OCI-LY7 (cell line): ENCODE measurements around the gene FARP2. TPM values are rescaled to one million over a fixed set of nuclear protein-coding genes. Genes with fewer than 3 reads are reported as not detected.

Experiments used
- BruUV-seq: library from RNA; stranded (reverse); fragments of 400-500 nt; replicated peaks from 2 replicates; lab custom pipeline; 2021; lab: Mats Ljungman, UMichigan
- CTCF ChIA-PET: fragments of 300-600 bp; sonication (Branson Sonifier 250); formaldehyde crosslinking; loops from one replicate; lab custom pipeline; 2022; ENCODE audit warnings: antibody characterized with exemption; ENCODE audit not compliant: unreplicated experiment; lab: Charles Lee
- POLR2A ChIA-PET: fragments of 300-600 bp; sonication (Branson Sonifier 250); formaldehyde crosslinking; loops from one replicate; lab custom pipeline; 2022; ENCODE audit warnings: antibody characterized with exemption; lab: Charles Lee
- DNase-seq: peaks from one replicate; pipeline ENCODE4 v3.0.0-alpha.2; 2015; ENCODE audit warnings: low spot score
- H2AFZ ChIP-seq: fragments of 200-600 bp; sonication (generic), shearing (Covaris generic); 2 replicates; pipeline ENCODE4 v1.6.1; 2014; ENCODE audit warnings: mild to moderate bottlenecking, antibody characterized with exemption, low read length, moderate library complexity
- H3K27ac ChIP-seq: fragments of 200-600 bp; sonication (generic); 2 replicates; pipeline ENCODE4 v1.5.1; 2014; ENCODE audit warnings: mixed run types, low read depth, mild to moderate bottlenecking, moderate library complexity, low read length, inconsistent platforms; ENCODE audit not compliant: poor library complexity, severe bottlenecking
- H3K36me3 ChIP-seq: fragments of 200-600 bp; sonication (generic); 2 replicates; pipeline ENCODE4 v1.6.1; 2014; ENCODE audit warnings: mild to moderate bottlenecking, antibody characterized with exemption, low read length, moderate library complexity, mixed read lengths; ENCODE audit not compliant: insufficient read depth
- H3K4me1 ChIP-seq: fragments of 200-600 bp; sonication (generic); 2 replicates; pipeline ENCODE4 v1.5.1; 2014; ENCODE audit warnings: mild to moderate bottlenecking, low read length; ENCODE audit not compliant: insufficient read depth, poor library complexity, severe bottlenecking
- H3K4me2 ChIP-seq: fragments of 200-600 bp; sonication (generic); 2 replicates; pipeline ENCODE4 v1.6.1; 2014; ENCODE audit warnings: mild to moderate bottlenecking, low read length
- H3K4me3 ChIP-seq: fragments of 200-600 bp; sonication (generic); 2 replicates; pipeline ENCODE4 v1.5.1; 2014; ENCODE audit warnings: mild to moderate bottlenecking, low read depth, low read length; ENCODE audit not compliant: poor library complexity, severe bottlenecking
- H3K79me2 ChIP-seq: fragments of 200-600 bp; sonication (generic); 2 replicates; pipeline ENCODE4 v1.6.1; 2016; ENCODE audit warnings: low read depth, mild to moderate bottlenecking, low read length, moderate library complexity, mixed read lengths; ENCODE audit not compliant: insufficient read depth
- H3K9me2 ChIP-seq: fragments of 200-600 bp; sonication (generic); 2 replicates; pipeline ENCODE4 v1.6.1; 2016; ENCODE audit warnings: mild to moderate bottlenecking, low read length, mixed read lengths; ENCODE audit not compliant: insufficient read depth
- H3K9me3 ChIP-seq: fragments of 200-600 bp; sonication (generic); 2 replicates; pipeline ENCODE4 v1.6.1; 2014; ENCODE audit warnings: mild to moderate bottlenecking, mixed run types, low read length, mixed read lengths
- H4K20me1 ChIP-seq: fragments of 200-600 bp; sonication (generic); 2 replicates; pipeline ENCODE4 v1.6.1; 2014; ENCODE audit warnings: mild to moderate bottlenecking, antibody characterized with exemption, low read length, moderate library complexity, mixed read lengths; ENCODE audit not compliant: insufficient read depth
- EZH2phosphoT487 ChIP-seq: fragments of 200-600 bp; sonication (generic); IDR thresholded peaks from 2 replicates; pipeline ENCODE4 v1.6.1; 2018; ENCODE audit warnings: low read depth, borderline replicate concordance, mild to moderate bottlenecking, mixed run types, antibody characterized with exemption, low read length, moderate library complexity, mixed read lengths
- intact Hi-C: fragments of 100-400 bp; cut with micrococcal nuclease; formaldehyde crosslinking; loops from one replicate; pipeline ENCODE4 v1.10.0; 2022; ENCODE audit not compliant: unreplicated experiment
- total RNA-seq, 2 experiments: library from RNA; depleted of rRNA in 1 of 2; stranded (reverse); fragments of >200 nt in 1 of 2; shearing (Covaris generic) in 1 of 2; gene quantifications; 2 replicates each; pipeline ENCODE4 v1.2.3, GENCODE V29; 2014 to 2022
- TF ChIP-seq, protein P1 (sequence below): fragments of 200-600 bp; sonication (generic); conservative IDR thresholded peaks from 2 replicates; pipeline ENCODE4 v1.5.1; 2014; ENCODE audit warnings: mild to moderate bottlenecking, antibody characterized with exemption, low read length, moderate library complexity, mixed read lengths

FARP2 gene
- total RNA-seq, 2 experiments from 2014 or later = 33.6 to 52.7 TPM

DNA sequence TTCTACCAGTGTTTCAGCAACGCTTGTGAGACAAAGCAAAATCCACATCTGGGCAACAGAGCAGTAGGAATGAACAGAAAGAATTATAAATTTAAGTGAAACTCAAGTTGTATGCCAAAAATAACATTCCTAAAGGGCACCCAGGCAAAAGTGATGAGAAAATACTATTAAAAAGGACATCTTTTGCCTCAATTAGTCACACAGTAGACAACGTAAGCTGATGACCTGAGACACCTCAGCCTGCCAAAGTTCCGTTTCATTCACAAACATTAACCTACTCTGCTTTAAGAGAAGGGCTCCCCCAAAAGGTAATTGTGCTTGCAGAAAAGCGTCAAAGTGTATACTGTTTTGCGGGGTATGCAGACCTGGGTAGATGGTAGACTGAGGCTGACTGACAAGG lies 47.8 kb upstream of the FARP2 start:
- CTCF ChIA-PET = no interaction called here
- Histone ChIP-seq H3K79me2 (peaks cover 68% of the 10 kb centered on the region), H3K4me3 (no peak overlapping the region), H3K27ac (no peak overlapping the region), H3K4me2 (no peak overlapping the region), H3K9me3 (no peaks in the 10 kb centered on the region), H4K20me1 (peaks cover 36% of the 10 kb centered on the region), H3K4me1 (peaks cover 41% of the 10 kb centered on the region), H2AFZ (no peak overlapping the region), H3K36me3 (peaks cover 7% of the 10 kb centered on the region; the same call in 1 of the 2 replicates), H3K9me2 (no peaks in the 10 kb centered on the region)
- no peak for TF ChIP-seq EZH2phosphoT487
- TF ChIP-seq, protein P1, sequence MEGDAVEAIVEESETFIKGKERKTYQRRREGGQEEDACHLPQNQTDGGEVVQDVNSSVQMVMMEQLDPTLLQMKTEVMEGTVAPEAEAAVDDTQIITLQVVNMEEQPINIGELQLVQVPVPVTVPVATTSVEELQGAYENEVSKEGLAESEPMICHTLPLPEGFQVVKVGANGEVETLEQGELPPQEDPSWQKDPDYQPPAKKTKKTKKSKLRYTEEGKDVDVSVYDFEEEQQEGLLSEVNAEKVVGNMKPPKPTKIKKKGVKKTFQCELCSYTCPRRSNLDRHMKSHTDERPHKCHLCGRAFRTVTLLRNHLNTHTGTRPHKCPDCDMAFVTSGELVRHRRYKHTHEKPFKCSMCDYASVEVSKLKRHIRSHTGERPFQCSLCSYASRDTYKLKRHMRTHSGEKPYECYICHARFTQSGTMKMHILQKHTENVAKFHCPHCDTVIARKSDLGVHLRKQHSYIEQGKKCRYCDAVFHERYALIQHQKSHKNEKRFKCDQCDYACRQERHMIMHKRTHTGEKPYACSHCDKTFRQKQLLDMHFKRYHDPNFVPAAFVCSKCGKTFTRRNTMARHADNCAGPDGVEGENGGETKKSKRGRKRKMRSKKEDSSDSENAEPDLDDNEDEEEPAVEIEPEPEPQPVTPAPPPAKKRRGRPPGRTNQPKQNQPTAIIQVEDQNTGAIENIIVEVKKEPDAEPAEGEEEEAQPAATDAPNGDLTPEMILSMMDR = no peak
- no TSS peak for BruUV-seq
- DNase-seq = no peak
- intact Hi-C loops = no loop called here
- POLR2A ChIA-PET = no interaction called here

DNA sequence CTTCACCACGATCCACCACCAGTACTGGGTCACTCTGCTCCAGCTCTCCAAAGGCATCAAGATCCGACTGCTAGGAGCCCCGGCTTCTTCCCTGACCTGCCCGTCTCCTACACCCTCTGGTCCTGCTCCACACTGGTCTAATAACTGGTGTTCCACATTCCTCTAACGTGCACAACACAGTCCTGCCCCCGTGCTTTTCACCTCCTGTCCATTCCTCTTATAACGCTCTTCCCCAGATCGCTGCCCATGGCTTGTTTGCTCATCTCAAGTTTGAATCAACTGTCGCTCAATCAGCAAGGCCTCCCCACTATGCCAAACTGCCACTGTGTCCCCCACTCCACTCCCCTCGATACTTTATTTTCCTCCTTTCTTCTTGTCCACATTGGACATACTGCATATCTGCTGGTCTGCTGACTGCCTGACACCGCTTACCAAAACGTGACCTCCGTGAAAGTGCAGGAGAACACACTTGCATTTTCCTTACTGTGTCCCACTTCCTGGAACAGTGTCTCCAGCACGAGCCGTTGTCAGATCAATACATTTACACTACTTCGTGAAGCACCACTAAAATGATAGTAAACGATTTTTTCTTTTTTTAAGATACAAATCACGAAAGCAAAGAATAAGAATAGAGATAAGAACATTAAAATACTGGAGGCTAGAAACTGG lies 47.1 kb upstream of the FARP2 start:
- Histone ChIP-seq H3K4me3 (no peak overlapping the region), H3K4me2 (peak overlapping the region; percentile 58), H3K36me3 (peaks cover 7% of the 10 kb centered on the region; the same call in 1 of the 2 replicates), H2AFZ (no peak overlapping the region), H3K79me2 (peaks cover 72% of the 10 kb centered on the region), H3K27ac (peak overlapping the region; percentile 39), H4K20me1 (peaks cover 36% of the 10 kb centered on the region), H3K4me1 (peaks cover 48% of the 10 kb centered on the region), H3K9me3 (no peaks in the 10 kb centered on the region), H3K9me2 (no peaks in the 10 kb centered on the region)
- no TSS peak for BruUV-seq
- POLR2A ChIA-PET = no interaction called here
- CTCF ChIA-PET = no interaction called here
- intact Hi-C loops = no loop called here
- DNase-seq = no peak
- TF ChIP-seq, protein P1 = no peak
- TF ChIP-seq EZH2phosphoT487 = no peak

DNA sequence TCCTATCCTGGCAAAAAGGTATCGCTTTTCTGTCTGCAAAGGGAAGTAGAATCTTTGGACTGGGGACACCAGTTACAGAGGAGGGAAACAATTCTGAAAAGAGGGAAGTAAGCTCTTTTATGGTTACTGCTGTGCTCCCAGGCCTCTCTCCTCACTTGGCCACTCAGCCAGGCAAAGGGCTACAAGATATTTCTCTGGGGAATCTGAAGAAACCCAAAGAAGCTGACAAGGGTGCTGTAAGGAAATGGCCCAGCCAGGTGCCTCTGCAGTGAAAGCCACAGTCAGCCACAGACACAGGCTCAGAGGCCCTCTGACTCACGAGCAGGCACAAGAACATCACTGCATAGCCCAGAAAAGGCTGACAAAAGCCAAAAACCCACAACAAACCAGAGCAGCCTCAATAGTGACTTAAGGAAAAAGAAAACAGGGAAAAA lies 46.4 kb upstream of the FARP2 start:
- Histone ChIP-seq H3K36me3 (peaks cover 7% of the 10 kb centered on the region; the same call in 1 of the 2 replicates), H3K9me3 (no peaks in the 10 kb centered on the region), H4K20me1 (peaks cover 36% of the 10 kb centered on the region), H3K4me2 (peak overlapping the region; percentile 58), H3K4me1 (peaks cover 51% of the 10 kb centered on the region), H3K27ac (peak overlapping the region; percentile 39), H3K79me2 (peaks cover 79% of the 10 kb centered on the region), H2AFZ (no peak overlapping the region), H3K9me2 (no peaks in the 10 kb centered on the region), H3K4me3 (peak overlapping the region; percentile 37)
- BruUV-seq = no TSS peak
- peak; percentile 69 for DNase-seq
- CTCF ChIA-PET = no interaction called here
- TF ChIP-seq EZH2phosphoT487 = no peak
- TF ChIP-seq, protein P1 = no peak
- intact Hi-C loops = loop anchor here (10.0 kb wide), 1 partner anchor 725 kb away; the partner anchor contains the start of gene CAPN10
- POLR2A ChIA-PET = no interaction called here
